HepG2 (cell line): ENCODE measurements around the gene RNF213. TPM values are rescaled to one million over a fixed set of nuclear protein-coding genes. Genes with fewer than 3 reads are reported as not detected.

Source experiments
- ATAC-seq: fragments of 200-7000 bp; cut with Tn5 transposase; 3 replicates; pipeline ENCODE4 v1.9.1; 2020; ENCODE audit warnings: mild to moderate bottlenecking, moderate library complexity
- BruUV-seq: library from RNA; stranded (reverse); fragments of 400-500 nt; replicated peaks from 2 replicates; lab custom pipeline; 2021; lab: Mats Ljungman, UMichigan
- CTCF ChIA-PET: fragments of 300-600 bp; formaldehyde crosslinking; extraction: SDS; loops from one replicate; lab custom pipeline; 2021; ENCODE audit warnings: low total read pairs, inconsistent platforms, low intra/inter-chr PET ratio; lab: Yijun Ruan, JAX
- POLR2A ChIA-PET: fragments of 350-600 bp; sonication (Branson Sonifier 250); formaldehyde crosslinking; loops from one replicate; lab custom pipeline; 2020; ENCODE audit warnings: antibody characterized with exemption, inconsistent platforms; lab: Yijun Ruan, JAX
- DNase-seq: peaks from one replicate; pipeline ENCODE4 v3.0.0-alpha.2; 2015; ENCODE audit warnings: low spot score
- FAIRE-seq: peaks from 3 replicates; lab custom pipeline; 2011; peaks lifted over from hg19 to GRCh38; lab: Jason Lieb, UNC
- H2AFZ ChIP-seq: one replicate; pipeline ENCODE4 v1.6.1; 2011; ENCODE audit warnings: low read length, inconsistent platforms
- H3K27ac ChIP-seq: fragments of 300-600 bp; 3 replicates; pipeline ENCODE4 v1.8.0; 2011; ENCODE audit warnings: mixed run types, mild to moderate bottlenecking, mixed read lengths, low read length, inconsistent platforms; ENCODE audit not compliant: insufficient read depth; ENCODE audit errors: extremely low read length
- H3K27me3 ChIP-seq, 2 experiments: fragments of 200-600 bp in 1 of 2; 2 replicates in 1 of 2; 3 replicates in 1 of 2; pipeline versions ENCODE4 v1.6.0 to v1.8.0; 2011; ENCODE audit warnings: low read length in 2 of 2, mild to moderate bottlenecking in 2 of 2, moderate library complexity in 2 of 2, inconsistent platforms in 1 of 2; ENCODE audit not compliant: insufficient read depth in 2 of 2, control insufficient read depth in 1 of 2
- H3K36me3 ChIP-seq, 2 experiments: fragments of 200-600 bp in 1 of 2; replicated peaks in 1 of 2; 2 replicates in 1 of 2; 3 replicates in 1 of 2; pipeline versions ENCODE4 v1.5.1 to v1.8.0; 2011; ENCODE audit warnings: low read length in 2 of 2, inconsistent platforms in 1 of 2; ENCODE audit not compliant: insufficient read depth in 2 of 2, control insufficient read depth in 1 of 2
- H3K4me1 ChIP-seq: 2 replicates; pipeline ENCODE4 v1.5.1; 2012; ENCODE audit warnings: low read length, inconsistent platforms; ENCODE audit not compliant: insufficient read depth
- H3K4me2 ChIP-seq: 2 replicates; pipeline ENCODE4 v1.6.0; 2011; ENCODE audit warnings: low read depth, low read length, inconsistent platforms
- H3K4me3 ChIP-seq, 3 experiments: fragments of 200-600 bp in 1 of 3; sonication (generic), shearing (Covaris generic) in 1 of 3; replicated peaks in 1 of 3; 2 replicates each; pipeline ENCODE4 v1.5.1; 2011 to 2016; ENCODE audit warnings: low read length in 3 of 3, inconsistent platforms in 2 of 3, low read depth in 2 of 3, mild to moderate bottlenecking in 2 of 3, control low read depth in 1 of 3, mixed read lengths in 1 of 3; ENCODE audit not compliant: insufficient read depth in 1 of 3
- H3K79me2 ChIP-seq: one replicate; pipeline ENCODE4 v1.6.1; 2011; ENCODE audit warnings: low read length, inconsistent platforms; ENCODE audit not compliant: insufficient read depth
- H3K9ac ChIP-seq: 2 replicates; pipeline ENCODE4 v1.6.0; 2011; ENCODE audit warnings: mild to moderate bottlenecking, low read depth, low read length, inconsistent platforms; ENCODE audit not compliant: insufficient read depth
- H3K9me3 ChIP-seq: 2 replicates; pipeline ENCODE4 v1.5.1; 2012; ENCODE audit warnings: mild to moderate bottlenecking, low read length
- H4K20me1 ChIP-seq: 2 replicates; pipeline ENCODE4 v1.6.0; 2011; ENCODE audit warnings: inconsistent platforms, mild to moderate bottlenecking, low read length, moderate library complexity; ENCODE audit not compliant: insufficient read depth
- ARID3A ChIP-seq: IDR thresholded peaks from 2 replicates; pipeline ENCODE4 v1.6.1; 2012; ENCODE audit warnings: low read depth, low read length, improper control_type of control experiment
- BCLAF1 ChIP-seq: fragments of 450-650 bp; IDR thresholded peaks from 2 replicates; pipeline ENCODE4 v1.6.1; 2017; ENCODE audit warnings: mild to moderate bottlenecking
- BRD4 ChIP-seq: sonication (generic); formaldehyde crosslinking; IDR thresholded peaks from 2 replicates; pipeline ENCODE4 v1.4.0; 2020; ENCODE audit warnings: missing genetic modification reagents
- E2F2 ChIP-seq: sonication (generic); formaldehyde crosslinking; IDR thresholded peaks from 2 replicates; pipeline ENCODE4 v1.4.0; 2020; ENCODE audit warnings: missing genetic modification reagents, borderline replicate concordance
- EZH2 ChIP-seq: conservative IDR thresholded peaks from 2 replicates; pipeline ENCODE4 v1.6.1; 2012; ENCODE audit warnings: mild to moderate bottlenecking, low read depth, low read length, moderate library complexity
- GTF3A ChIP-seq: sonication (generic); formaldehyde crosslinking; conservative IDR thresholded peaks from 2 replicates; pipeline ENCODE4 v1.4.0; 2020; ENCODE audit warnings: mild to moderate bottlenecking, missing genetic modification reagents
- KLF9 ChIP-seq: IDR thresholded peaks from 2 replicates; pipeline ENCODE4 v1.6.1; 2016; ENCODE audit warnings: low read depth
- NAIF1 ChIP-seq: sonication (generic); formaldehyde crosslinking; IDR thresholded peaks from 2 replicates; pipeline ENCODE4 v1.5.0; 2020; ENCODE audit warnings: mild to moderate bottlenecking, missing genetic modification reagents, borderline replicate concordance
- RARG ChIP-seq: sonication (generic); formaldehyde crosslinking; IDR thresholded peaks from 2 replicates; pipeline ENCODE4 v1.4.0; 2020; ENCODE audit warnings: low read depth, mild to moderate bottlenecking, missing genetic modification reagents
- RXRA ChIP-seq: sonication (generic); formaldehyde crosslinking; IDR thresholded peaks from 2 replicates; pipeline ENCODE4 v1.5.1; 2020; ENCODE audit warnings: missing genetic modification reagents
- SKIL ChIP-seq: sonication (generic); formaldehyde crosslinking; IDR thresholded peaks from 2 replicates; pipeline ENCODE4 v1.8.0; 2022; ENCODE audit warnings: missing genetic modification reagents, mild to moderate bottlenecking, moderate library complexity, borderline replicate concordance
- TSC22D2 ChIP-seq: sonication (generic); formaldehyde crosslinking; IDR thresholded peaks from 2 replicates; pipeline ENCODE4 v1.5.1; 2020; ENCODE audit warnings: missing genetic modification reagents, mild to moderate bottlenecking, borderline replicate concordance
- ZBTB3 ChIP-seq: sonication (generic); formaldehyde crosslinking; IDR thresholded peaks from 2 replicates; pipeline ENCODE4 v1.4.0; 2020; ENCODE audit warnings: low read depth, mild to moderate bottlenecking, moderate library complexity, missing genetic modification reagents, borderline replicate concordance
- ZNF121 ChIP-seq: sonication (generic); formaldehyde crosslinking; IDR thresholded peaks from 2 replicates; pipeline ENCODE4 v1.5.0; 2020; ENCODE audit warnings: mild to moderate bottlenecking, missing genetic modification reagents
- ZNF558 ChIP-seq: sonication (generic); formaldehyde crosslinking; IDR thresholded peaks from 2 replicates; pipeline ENCODE4 v1.9.0; 2022; ENCODE audit warnings: mild to moderate bottlenecking, missing genetic modification reagents, borderline replicate concordance
- ZNF615 ChIP-seq: sonication (generic); formaldehyde crosslinking; IDR thresholded peaks from 2 replicates; pipeline ENCODE4 v1.5.0; 2020; ENCODE audit warnings: mild to moderate bottlenecking, missing genetic modification reagents, borderline replicate concordance
- WGBS: methylation state at CpG from one replicate; pipeline ENCODE4 v1.1.6; 2017; ENCODE audit warnings: low lambda C conversion rate; 5-methylcytosine and 5-hydroxymethylcytosine counted together
- in situ Hi-C: cut with HindIII; loops from 2 replicates; pipeline ENCODE4 v1.10.0; 2017; ENCODE audit warnings: low pct_unique_long_range_greater_than_20kb; ENCODE audit not compliant: extremely low pct_ligation_motif_present
- intact Hi-C: fragments of 100-400 bp; cut with micrococcal nuclease; formaldehyde crosslinking; loops from one replicate; pipeline ENCODE4 v1.10.0; 2022; ENCODE audit not compliant: unreplicated experiment
- polyA plus RNA-seq, 8 experiments: library from polyadenylated mRNA; depleted of rRNA in 3 of 8; stranded (reverse) in 7 of 8; unstranded in 1 of 8; fragments of >200 nt; fragmentation: Illumina TruSeq in 4 of 8; extraction: Trizol in 4 of 8; gene quantifications; 2 replicates each; pipeline versions ENCODE4 v1.2.1 to v1.2.3, GENCODE V29; 2011 to 2016; ENCODE audit warnings: low read depth in 4 of 8, missing spikeins in 1 of 8, mixed read lengths in 1 of 8; ENCODE audit not compliant: insufficient read depth in 1 of 8
- total RNA-seq, 5 experiments: library from RNA; depleted of rRNA; stranded (reverse); fragments of >200 nt; fragmentation: Illumina TruSeq; extraction: Trizol; gene quantifications; 2 replicates each; pipeline ENCODE4 v1.2.3, GENCODE V29; 2016; ENCODE audit warnings: low read depth in 1 of 5

RNF213 gene
- total and polyA plus RNA-seq, 2 of the 13 experiments (the other 11 are each of a cell fraction or from before 2014, with no cell fraction given), result 38.6 to 38.7 TPM

GRCh38 chr17:80349151-80349651 lies 88.5 kb downstream of the RNF213 start (continued):
- no peak for TF ChIP-seq BCLAF1
- no peak for TF ChIP-seq KLF9

- intact Hi-C loops (no loop called here), in situ Hi-C loops (no loop called here)
- no peak for ATAC-seq
- Histone ChIP-seq H3K4me3 (no peak overlapping the region), H2AFZ (no peak overlapping the region), H3K36me3 (peaks cover 55 to 82% of the 10 kb centered on the region in 2 experiments), H4K20me1 (no peaks in the 10 kb centered on the region), H3K4me1 (no peaks in the 10 kb centered on the region), H3K4me2 (no peak overlapping the region), H3K79me2 (no peaks in the 10 kb centered on the region), H3K9ac (no peak overlapping the region), H3K27me3 (no peaks in the 10 kb centered on the region), H3K9me3 (no peaks in the 10 kb centered on the region), H3K27ac (no peak overlapping the region)
- FAIRE-seq, result no peak
- BruUV-seq, result no TSS peak
- 99% methylated on average over 18 of the region's 18 CpGs for WGBS
- no peak for DNase-seq
- CTCF ChIA-PET, result no interaction called here
- POLR2A ChIA-PET, result no interaction called here
- no peak for TF ChIP-seq BRD4
- TF ChIP-seq ZBTB3, result no peak
- TF ChIP-seq SKIL (CRISPR knock-in tag), result no peak
- TF ChIP-seq ZNF558 (CRISPR knock-in tag), result no peak
- TF ChIP-seq ZNF615 (CRISPR knock-in tag), result no peak
- TF ChIP-seq TSC22D2 (CRISPR knock-in tag), result no peak
- TF ChIP-seq ZNF121 (CRISPR knock-in tag), result no peak
- TF ChIP-seq E2F2, result no peak
- no peak for TF ChIP-seq ARID3A
- TF ChIP-seq RXRA, result no peak
- no peak for TF ChIP-seq EZH2
- no peak for TF ChIP-seq RARG (CRISPR knock-in tag)
- no peak for TF ChIP-seq NAIF1 (CRISPR knock-in tag)
- no peak for TF ChIP-seq GTF3A
These were observed 89.1 kb downstream of the RNF213 start for GRCh38 chr17:80349751-80350150.
